Suprapubic skin (tissue), 3 donors: ENCODE measurements around the gene PRKCZ.

ENCODE experiments used
- CTCF ChIP-seq, 2 donors: fragments of 200-600 bp in 1 of 2; fragments of 450-650 bp in 1 of 2; sonication (generic) in 1 of 2; IDR thresholded peaks; one replicate each; pipeline ENCODE4 v1.5.1; 2016 to 2019; ENCODE audit warnings: antibody characterized with exemption in 2 of 2, mild to moderate bottlenecking in 1 of 2, moderate library complexity in 1 of 2
- EP300 ChIP-seq: sonication (generic); formaldehyde crosslinking; IDR thresholded peaks from one replicate; pipeline ENCODE4 v1.6.1; 2017; ENCODE audit warnings: antibody characterized with exemption
- POLR2A ChIP-seq, 2 donors: fragments of 450-650 bp; IDR thresholded peaks; one replicate each; pipeline ENCODE4 v1.6.1; 2017; ENCODE audit warnings: antibody characterized with exemption in 2 of 2, mild to moderate bottlenecking in 2 of 2, moderate library complexity in 2 of 2

GRCh38 chr1:2177541-2177940, 127.3 kb downstream of the PRKCZ start:
- TF ChIP-seq CTCF (IDR thresholded peaks at IDR 0.05) (no peak), EP300 (no peak), POLR2A (IDR thresholded peaks at IDR 0.05) (no peak)
